OCI-LY1 (cell line): ENCODE results near the gene RNU1-4.
"Not testable (repeated sequence)": the region's sequence is repeated elsewhere in the genome, so short reads cannot be mapped to it uniquely, and the experiment has no call there.

ENCODE experiments used
- H2AFZ ChIP-seq: fragments of 200-600 bp; sonication (generic), shearing (Covaris generic); 2 replicates; pipeline ENCODE4 v1.6.0; 2014; ENCODE audit warnings: antibody characterized with exemption, mild to moderate bottlenecking, low read length
- H3F3A ChIP-seq: fragments of 200-600 bp; sonication (generic), shearing (Covaris generic); 2 replicates; pipeline ENCODE4 v1.6.0; 2014; ENCODE audit warnings: mild to moderate bottlenecking, antibody characterized with exemption, low read length, moderate library complexity; ENCODE audit not compliant: insufficient read depth
- H3K27ac ChIP-seq: fragments of 200-600 bp; sonication (generic); 2 replicates; pipeline ENCODE4 v1.5.1; 2014; ENCODE audit warnings: low read length, mixed run types, mild to moderate bottlenecking, low read depth; ENCODE audit not compliant: poor library complexity, severe bottlenecking
- H3K27me3 ChIP-seq: fragments of 200-600 bp; sonication (generic); 2 replicates; pipeline ENCODE4 v1.6.0; 2014; ENCODE audit warnings: antibody characterized with exemption, mild to moderate bottlenecking, low read length, moderate library complexity; ENCODE audit not compliant: insufficient read depth
- H3K36me3 ChIP-seq: fragments of 200-600 bp; sonication (generic); 2 replicates; pipeline ENCODE4 v1.6.1; 2014; ENCODE audit warnings: mild to moderate bottlenecking, antibody characterized with exemption, low read length, moderate library complexity, mixed read lengths; ENCODE audit not compliant: insufficient read depth
- H3K4me1 ChIP-seq: fragments of 200-600 bp; sonication (generic); 2 replicates; pipeline ENCODE4 v1.5.1; 2014; ENCODE audit warnings: mild to moderate bottlenecking, low read length, moderate library complexity; ENCODE audit not compliant: insufficient read depth, severe bottlenecking
- H3K4me2 ChIP-seq: fragments of 200-600 bp; sonication (generic), shearing (Covaris generic); 2 replicates; pipeline ENCODE4 v1.6.1; 2014; ENCODE audit warnings: low read length
- H3K4me3 ChIP-seq: fragments of 200-600 bp; sonication (generic); 2 replicates; pipeline ENCODE4 v1.5.1; 2014; ENCODE audit warnings: low read length, low read depth, mild to moderate bottlenecking, mixed read lengths; ENCODE audit not compliant: poor library complexity, severe bottlenecking
- H3K79me2 ChIP-seq: fragments of 200-600 bp; shearing (Covaris generic); 2 replicates; pipeline ENCODE4 v1.6.1; 2016; ENCODE audit warnings: mixed run types, low read length, mixed read lengths; ENCODE audit not compliant: insufficient read depth
- H3K9ac ChIP-seq: fragments of 200-600 bp; sonication (generic), shearing (Covaris generic); 2 replicates; pipeline ENCODE4 v1.6.1; 2014; ENCODE audit warnings: mild to moderate bottlenecking, low read length, mixed read lengths
- H3K9me2 ChIP-seq: fragments of 200-600 bp; sonication (generic), shearing (Covaris generic); 2 replicates; pipeline ENCODE4 v1.6.1; 2014; ENCODE audit warnings: low read depth, mild to moderate bottlenecking, low read length, mixed read lengths
- H3K9me3 ChIP-seq: fragments of 200-600 bp; shearing (Covaris generic); 2 replicates; pipeline ENCODE4 v1.6.1; 2014; ENCODE audit warnings: low read length, mixed read lengths
- H4K20me1 ChIP-seq: fragments of 200-600 bp; sonication (generic), shearing (Covaris generic); 2 replicates; pipeline ENCODE4 v1.6.0; 2016; ENCODE audit warnings: mild to moderate bottlenecking, low read length; ENCODE audit not compliant: insufficient read depth
- EZH2 ChIP-seq: fragments of 200-600 bp; sonication (generic), shearing (Covaris generic); IDR thresholded peaks from 2 replicates; pipeline ENCODE4 v1.8.0; 2017; ENCODE audit warnings: borderline replicate concordance, mixed run types, mild to moderate bottlenecking, antibody characterized with exemption, low read length, moderate library complexity, mixed read lengths
- TF ChIP-seq, protein P1 (sequence below): fragments of 200-600 bp; sonication (generic), shearing (Covaris generic); IDR thresholded peaks from 2 replicates; pipeline ENCODE4 v1.5.1; 2017; ENCODE audit warnings: mild to moderate bottlenecking, antibody characterized with exemption, low read length, moderate library complexity, mixed read lengths

RNU1-4 gene

DNA sequence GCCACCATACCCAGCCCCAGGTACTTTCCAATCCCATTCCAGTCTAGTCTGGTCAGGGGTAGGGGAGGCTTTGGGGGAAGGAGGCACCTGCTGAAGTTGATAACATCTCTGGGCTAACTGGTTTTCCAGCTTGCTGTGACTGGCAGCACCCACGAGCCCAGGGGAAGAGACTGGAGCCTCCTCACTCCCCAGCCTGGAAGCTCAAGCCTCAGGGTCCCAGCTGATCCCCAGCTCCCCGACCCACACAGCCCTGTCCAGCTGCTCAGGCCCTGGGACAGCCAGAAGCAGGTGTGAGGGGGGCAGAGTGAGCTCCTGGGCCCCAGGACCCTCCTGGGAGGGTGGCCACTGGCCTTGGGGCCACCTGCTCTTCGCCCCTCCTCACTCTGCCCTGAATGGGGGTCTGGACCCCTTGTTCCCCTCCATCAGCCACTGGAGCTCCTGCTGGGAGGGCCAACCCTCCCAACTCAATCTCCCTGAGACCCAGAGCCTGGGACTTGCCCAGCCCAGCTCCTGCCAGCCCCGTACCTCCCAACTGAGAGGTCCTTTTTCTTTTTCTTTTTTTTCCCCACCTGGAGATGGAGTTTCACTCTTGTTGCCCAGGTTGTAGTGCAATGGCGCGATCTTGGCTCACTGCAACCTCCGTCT, 23.5 kb upstream of the RNU1-4 start:
- Histone ChIP-seq H3K79me2 (no peaks in the 10 kb centered on the region), H3K4me2 (no peak overlapping the region), H3K27me3 (0 out of 2 replicates have a peak, but pooled peaks cover 19% of the 10 kb centered on the region), H3K9me3 (no peaks in the 10 kb centered on the region), H3F3A (no peaks in the 10 kb centered on the region), H3K9ac (no peak overlapping the region), H4K20me1 (no peaks in the 10 kb centered on the region), H3K4me3 (no peak overlapping the region), H3K9me2 (no peaks in the 10 kb centered on the region), H3K27ac (no peak overlapping the region), H3K36me3 (no peaks in the 10 kb centered on the region), H3K4me1 (no peaks in the 10 kb centered on the region), H2AFZ (no peak overlapping the region)
- no peak for TF ChIP-seq EZH2

DNA sequence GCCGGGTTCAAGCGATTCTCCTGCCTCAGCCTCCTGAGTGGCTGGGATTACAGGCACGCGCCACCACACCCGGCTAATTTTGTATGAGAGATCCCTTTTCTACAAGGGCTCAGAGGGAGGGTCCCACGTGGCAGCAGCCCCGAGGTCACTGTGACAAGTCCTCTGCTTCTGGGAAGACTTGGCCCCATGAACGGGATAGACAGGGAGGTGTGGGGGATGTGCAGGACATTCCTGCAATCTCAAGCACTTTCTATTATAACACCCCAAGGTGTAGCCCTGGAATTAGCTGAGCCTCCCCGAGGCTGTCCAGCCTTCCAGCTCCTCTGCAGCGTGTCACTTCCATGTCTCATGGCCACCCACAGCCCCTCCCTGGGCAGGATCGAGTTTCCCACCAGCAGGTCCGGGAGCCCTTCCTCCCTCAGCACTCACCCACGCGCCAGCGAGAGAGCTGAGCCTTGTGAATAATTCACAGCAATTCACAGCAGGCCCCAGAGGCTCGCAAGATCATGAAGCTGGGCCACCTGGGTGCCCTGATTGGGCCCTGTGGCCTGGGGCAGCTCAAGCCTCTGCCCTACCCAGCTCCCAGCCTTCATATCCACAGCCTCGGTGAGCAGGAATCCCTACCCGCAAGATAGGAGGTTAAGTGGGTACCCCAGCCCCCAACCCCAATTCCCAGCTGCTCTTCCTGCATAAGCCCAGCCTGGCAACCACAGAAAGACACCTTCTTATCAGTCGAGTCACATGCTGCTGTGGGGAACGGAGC, 22.8 kb upstream of the RNU1-4 start:
- no peaks in the 10 kb centered on the region for H3F3A ChIP-seq
- no peak overlapping the region for H3K4me3 ChIP-seq
- TF ChIP-seq EZH2, result no peak
- TF ChIP-seq, protein P1, sequence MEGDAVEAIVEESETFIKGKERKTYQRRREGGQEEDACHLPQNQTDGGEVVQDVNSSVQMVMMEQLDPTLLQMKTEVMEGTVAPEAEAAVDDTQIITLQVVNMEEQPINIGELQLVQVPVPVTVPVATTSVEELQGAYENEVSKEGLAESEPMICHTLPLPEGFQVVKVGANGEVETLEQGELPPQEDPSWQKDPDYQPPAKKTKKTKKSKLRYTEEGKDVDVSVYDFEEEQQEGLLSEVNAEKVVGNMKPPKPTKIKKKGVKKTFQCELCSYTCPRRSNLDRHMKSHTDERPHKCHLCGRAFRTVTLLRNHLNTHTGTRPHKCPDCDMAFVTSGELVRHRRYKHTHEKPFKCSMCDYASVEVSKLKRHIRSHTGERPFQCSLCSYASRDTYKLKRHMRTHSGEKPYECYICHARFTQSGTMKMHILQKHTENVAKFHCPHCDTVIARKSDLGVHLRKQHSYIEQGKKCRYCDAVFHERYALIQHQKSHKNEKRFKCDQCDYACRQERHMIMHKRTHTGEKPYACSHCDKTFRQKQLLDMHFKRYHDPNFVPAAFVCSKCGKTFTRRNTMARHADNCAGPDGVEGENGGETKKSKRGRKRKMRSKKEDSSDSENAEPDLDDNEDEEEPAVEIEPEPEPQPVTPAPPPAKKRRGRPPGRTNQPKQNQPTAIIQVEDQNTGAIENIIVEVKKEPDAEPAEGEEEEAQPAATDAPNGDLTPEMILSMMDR, result no peak
- H3K36me3 ChIP-seq, result no peaks in the 10 kb centered on the region
- no peaks in the 10 kb centered on the region for H3K79me2 ChIP-seq
- no peak overlapping the region for H3K9ac ChIP-seq
- no peaks in the 10 kb centered on the region for H4K20me1 ChIP-seq
- 0 out of 2 replicates have a peak, but pooled peaks cover 19% of the 10 kb centered on the region for H3K27me3 ChIP-seq
- H3K4me2 ChIP-seq, result no peak overlapping the region
- H3K9me2 ChIP-seq, result no peaks in the 10 kb centered on the region
- H2AFZ ChIP-seq, result no peak overlapping the region
- no peaks in the 10 kb centered on the region for H3K4me1 ChIP-seq
- H3K9me3 ChIP-seq, result no peaks in the 10 kb centered on the region
- H3K27ac ChIP-seq, result no peak overlapping the region

DNA sequence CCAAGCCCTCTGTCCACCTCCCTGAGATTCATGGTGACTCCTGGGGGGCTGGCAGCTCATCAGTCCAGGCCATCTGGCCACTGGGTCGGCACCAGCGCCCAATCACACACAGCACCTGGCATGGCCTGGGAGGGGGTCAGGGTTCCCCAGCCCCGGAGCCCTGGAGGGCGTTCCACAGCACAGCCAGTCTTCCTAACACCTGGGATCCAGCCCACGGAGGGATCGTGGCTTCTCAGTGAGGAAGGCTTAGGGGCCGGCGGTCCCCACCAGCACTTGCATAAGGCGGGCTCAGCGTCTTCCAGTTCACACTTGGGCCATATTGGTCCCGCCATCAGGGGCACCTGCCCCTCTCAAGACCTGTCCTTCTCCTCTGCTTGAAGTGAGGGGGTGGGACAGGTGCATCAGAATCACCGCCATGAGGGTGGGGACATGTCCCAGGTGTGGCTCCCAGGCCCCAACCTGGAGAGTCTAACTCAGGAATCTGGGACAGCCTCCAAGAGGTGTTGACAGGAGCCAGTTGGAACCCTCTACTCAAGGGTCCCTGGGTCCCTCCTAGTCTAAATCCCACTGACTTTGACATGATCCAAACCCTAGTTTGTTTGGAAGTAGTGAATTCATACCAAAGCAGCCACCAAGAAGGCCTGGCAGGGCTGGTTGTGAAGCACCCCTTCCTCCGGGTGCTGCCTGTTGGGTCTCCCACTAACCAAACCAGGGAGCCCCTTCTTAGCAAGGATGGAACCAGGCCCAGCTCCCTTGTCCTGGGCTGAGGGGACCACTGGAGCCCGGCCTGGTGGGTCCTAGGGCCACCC, 22.0 kb upstream of the RNU1-4 start:
- not testable (repeated sequence) for H3F3A ChIP-seq, H4K20me1 ChIP-seq, H2AFZ ChIP-seq, H3K4me3 ChIP-seq, H3K36me3 ChIP-seq, H3K9ac ChIP-seq, H3K9me2 ChIP-seq, H3K4me1 ChIP-seq, H3K4me2 ChIP-seq, H3K9me3 ChIP-seq, H3K27ac ChIP-seq, H3K79me2 ChIP-seq
- peaks cover 19% of the 10 kb centered on the region; the same call in 1 of the 2 replicates for H3K27me3 ChIP-seq

DNA sequence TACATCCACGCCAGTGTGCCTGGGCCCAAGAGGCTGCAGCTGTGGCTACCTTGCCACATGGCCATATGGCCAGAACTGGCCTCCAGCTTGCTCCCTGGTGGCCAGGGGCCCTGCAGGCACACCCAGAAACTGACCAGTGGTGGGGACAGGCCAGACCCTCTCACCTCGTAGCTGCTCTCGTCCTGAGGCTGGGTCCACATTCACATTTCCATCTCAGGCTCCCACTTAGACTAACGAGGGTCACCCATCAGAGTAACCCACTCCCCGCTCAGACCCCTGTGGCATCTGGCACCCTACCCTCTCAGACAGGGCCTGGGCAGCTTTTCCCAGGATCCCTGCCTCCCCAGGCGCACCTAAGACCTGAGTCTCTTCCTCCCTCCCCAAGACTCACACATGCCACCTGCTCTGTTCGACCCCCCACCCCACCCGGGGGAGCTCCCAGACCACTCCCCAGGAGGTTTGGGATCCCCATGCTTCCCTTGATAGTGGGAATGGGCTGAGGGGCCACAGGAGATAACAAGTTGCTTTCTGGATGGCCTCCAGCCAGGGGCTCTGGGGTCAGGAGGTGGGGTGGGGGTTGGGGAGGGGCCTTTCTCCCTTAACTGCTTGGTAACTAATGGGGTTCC, 21.3 kb upstream of the RNU1-4 start:
- TF ChIP-seq, protein P1, result no peak
- TF ChIP-seq EZH2, result no peak
- H3K27ac ChIP-seq, result no peak overlapping the region
- H3K4me2 ChIP-seq, result no peak overlapping the region
- H3K9me3 ChIP-seq, result no peaks in the 10 kb centered on the region
- H3K36me3 ChIP-seq, result no peaks in the 10 kb centered on the region
- no peaks in the 10 kb centered on the region for H4K20me1 ChIP-seq
- H3K9ac ChIP-seq, result no peak overlapping the region
- H3K79me2 ChIP-seq, result no peaks in the 10 kb centered on the region
- H3K4me1 ChIP-seq, result no peaks in the 10 kb centered on the region
- H3K27me3 ChIP-seq, result peaks cover 19% of the 10 kb centered on the region; the same call in 1 of the 2 replicates
- H3K4me3 ChIP-seq, result no peak overlapping the region
- no peaks in the 10 kb centered on the region for H3K9me2 ChIP-seq
- no peak overlapping the region for H2AFZ ChIP-seq
- no peaks in the 10 kb centered on the region for H3F3A ChIP-seq
